22Rv1 (cell line): ENCODE data around the gene R3HDML.

Experiments used
- CTCF ChIP-seq: fragments of 450-650 bp; IDR thresholded peaks from 2 replicates; pipeline ENCODE4 v1.5.1; 2017; ENCODE audit warnings: mild to moderate bottlenecking
- ZFX ChIP-seq: fragments of 450-650 bp; IDR thresholded peaks from 2 replicates; pipeline ENCODE4 v1.6.1; 2017; ENCODE audit warnings: antibody characterized with exemption, borderline replicate concordance

DNA sequence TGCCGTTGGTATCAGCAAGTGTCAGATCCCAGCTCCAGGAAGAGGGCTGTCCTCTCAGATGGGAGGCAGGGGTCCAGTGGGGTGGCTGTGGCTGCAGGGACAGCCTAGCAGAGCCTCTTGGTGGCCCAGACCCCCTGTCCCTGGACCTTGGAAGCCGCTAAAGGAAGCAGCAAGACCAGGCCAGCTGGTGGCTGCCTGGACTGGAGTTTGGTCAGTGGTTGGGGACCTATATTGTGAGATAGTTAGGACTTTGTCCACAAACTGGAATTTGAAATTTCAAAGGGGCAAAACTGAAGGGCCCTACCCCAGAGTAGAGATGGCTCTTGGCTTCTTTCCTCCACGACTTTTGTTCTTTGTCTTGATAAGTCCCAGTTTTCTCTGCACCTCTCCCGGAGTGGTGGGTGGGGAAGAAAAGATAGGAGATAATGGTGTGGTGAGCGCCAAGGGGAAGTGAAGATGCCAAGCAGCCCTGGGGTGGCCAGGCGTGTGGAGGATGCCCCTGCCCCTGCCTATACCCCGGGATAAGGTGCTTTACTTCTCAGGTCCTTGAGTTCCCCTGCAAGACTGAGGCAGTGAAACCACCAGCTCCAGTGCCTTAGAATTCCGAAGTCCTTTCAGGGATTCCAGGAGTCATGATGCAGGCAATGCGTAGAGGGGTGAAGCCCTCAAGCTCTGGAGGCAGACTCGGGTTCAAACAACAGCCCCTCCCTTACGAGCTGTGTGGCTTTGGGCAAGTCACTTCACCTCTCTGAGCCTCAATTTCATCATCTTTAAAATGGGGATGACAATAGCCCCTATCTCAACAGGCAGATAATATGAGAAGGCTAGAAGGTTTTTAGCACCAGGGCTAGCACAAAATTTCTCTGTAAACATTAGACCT is 58.9 kb downstream of the R3HDML start:
- TF ChIP-seq CTCF (no peak), ZFX (no peak)
